Measurements from ENCODE around the gene SSR2. TPM values are rescaled to one million over a fixed set of nuclear protein-coding genes. Genes with fewer than 3 reads are reported as not detected.
"Not testable (repeated sequence)": the region's sequence is repeated elsewhere in the genome, so short reads cannot be mapped to it uniquely, and the experiment has no call there.

SSR2 gene
- total RNA-seq, 2 experiments from 2014 or later: 262 to 268 TPM

DNA sequence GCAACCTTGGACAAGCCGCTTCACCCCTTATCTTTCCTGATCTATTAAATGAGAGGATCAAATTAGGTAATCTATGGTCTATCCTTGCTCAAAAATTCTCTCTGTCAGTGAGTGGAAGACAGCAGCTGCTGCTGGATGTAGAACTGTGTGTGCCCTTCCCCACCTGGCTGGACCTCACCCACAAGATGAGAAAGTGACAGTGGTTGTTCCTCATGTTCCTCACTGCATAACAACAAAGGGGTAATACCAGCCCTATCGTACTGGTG, 16.9 kb downstream of the SSR2 start:
- H3K9me3 Mint-ChIP-seq: no peaks in the 10 kb centered on the region
- peaks cover 2% of the 10 kb centered on the region for H3K27me3 Mint-ChIP-seq
- peaks cover 29% of the 10 kb centered on the region for H3K4me1 Mint-ChIP-seq
- peaks cover 17% of the 10 kb centered on the region for H3K36me3 Mint-ChIP-seq (ENCODE audit: low read depth)
- POLR2A ChIA-PET: interaction anchor here (1.1 to 2.2 kb wide), 4 partner anchors 16 to 277 kb away, joined by 3 to 8 read pairs (median 3); no protein-coding TSS in a partner anchor
- no peak for DNase-seq
- H3K4me3 Mint-ChIP-seq: no peak overlapping the region
- H3K27ac Mint-ChIP-seq: no peak overlapping the region
- CTCF ChIA-PET: no interaction called here

DNA sequence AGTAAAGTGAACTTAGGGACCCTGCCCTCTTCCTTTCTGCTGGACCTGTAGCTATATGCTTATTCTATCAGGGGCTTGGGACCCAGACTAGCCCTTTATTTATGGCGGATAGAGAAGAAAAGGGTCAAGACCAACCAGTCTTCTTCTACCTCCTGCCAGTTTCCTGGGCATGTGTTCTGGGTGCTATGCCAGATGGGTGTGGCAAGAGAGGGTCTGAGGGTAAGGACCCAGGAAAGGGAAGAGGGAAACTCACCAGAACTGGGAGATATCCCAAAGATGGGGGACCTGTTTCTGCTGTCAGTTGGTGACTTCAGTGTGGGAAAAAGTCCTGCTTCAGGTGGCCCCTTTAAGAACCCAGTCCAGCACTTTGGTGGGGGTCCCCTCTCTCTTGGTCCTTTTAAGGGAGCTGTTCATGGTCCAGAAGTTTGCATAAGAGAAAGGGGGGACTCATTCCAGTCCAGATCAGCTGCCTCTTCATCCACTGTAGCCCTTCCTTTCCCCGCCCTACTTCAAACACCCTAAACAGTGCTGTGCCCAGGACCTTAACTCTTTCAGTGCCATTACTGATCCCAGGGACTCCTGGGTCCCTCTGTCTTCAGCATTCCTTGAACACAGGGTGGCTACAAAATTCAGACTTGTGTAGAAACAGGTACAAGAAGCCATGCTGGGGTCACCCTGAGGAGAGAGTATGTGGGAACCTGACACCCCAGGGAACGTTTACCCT, 18.4 kb downstream of the SSR2 start:
- Mint-ChIP-seq H3K4me1 (peaks cover 24% of the 10 kb centered on the region), H3K27ac (no peak overlapping the region), H3K27me3 (peaks cover 2% of the 10 kb centered on the region), H3K36me3 (ENCODE audit: low read depth) (peaks cover 9% of the 10 kb centered on the region), H3K4me3 (no peak overlapping the region), H3K9me3 (no peaks in the 10 kb centered on the region)
- POLR2A ChIA-PET: interaction anchor here (2.2 kb wide), 1 partner anchor 18 kb away, joined by 8 read pairs; no protein-coding TSS in a partner anchor
- CTCF ChIA-PET: no interaction called here
- no peak for DNase-seq

DNA sequence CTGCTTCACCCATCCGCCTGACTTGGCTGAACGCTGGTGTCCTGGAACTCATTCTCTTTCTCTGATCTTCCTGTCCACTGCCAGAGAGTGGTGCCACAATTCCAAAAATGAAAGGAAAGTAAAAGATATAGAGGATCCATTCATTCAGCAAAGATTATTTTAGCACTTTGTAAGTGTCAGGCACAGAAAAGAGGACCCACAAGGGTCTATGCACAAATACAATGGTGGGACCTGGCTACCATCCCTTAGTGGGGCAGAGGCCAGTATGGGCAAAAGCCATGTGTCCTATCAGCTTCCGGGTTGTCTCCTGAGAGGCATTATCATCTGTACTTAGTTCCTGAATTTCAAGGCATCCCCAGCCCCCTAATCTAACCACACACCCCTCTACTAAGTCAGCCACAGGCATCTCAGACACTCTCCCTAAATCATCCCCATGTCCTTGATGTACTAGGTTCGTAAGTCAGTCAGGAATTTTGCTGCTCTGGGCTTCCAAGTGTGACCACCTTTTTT, 19.0 kb downstream of the SSR2 start:
- POLR2A ChIA-PET: no interaction called here
- Mint-ChIP-seq H3K27me3 (peaks cover 2% of the 10 kb centered on the region), H3K27ac (no peak overlapping the region), H3K9me3 (no peaks in the 10 kb centered on the region), H3K4me1 (peaks cover 21% of the 10 kb centered on the region), H3K36me3 (ENCODE audit: low read depth) (peaks cover 4% of the 10 kb centered on the region), H3K4me3 (no peak overlapping the region)
- no peak for DNase-seq
- CTCF ChIA-PET: no interaction called here

DNA sequence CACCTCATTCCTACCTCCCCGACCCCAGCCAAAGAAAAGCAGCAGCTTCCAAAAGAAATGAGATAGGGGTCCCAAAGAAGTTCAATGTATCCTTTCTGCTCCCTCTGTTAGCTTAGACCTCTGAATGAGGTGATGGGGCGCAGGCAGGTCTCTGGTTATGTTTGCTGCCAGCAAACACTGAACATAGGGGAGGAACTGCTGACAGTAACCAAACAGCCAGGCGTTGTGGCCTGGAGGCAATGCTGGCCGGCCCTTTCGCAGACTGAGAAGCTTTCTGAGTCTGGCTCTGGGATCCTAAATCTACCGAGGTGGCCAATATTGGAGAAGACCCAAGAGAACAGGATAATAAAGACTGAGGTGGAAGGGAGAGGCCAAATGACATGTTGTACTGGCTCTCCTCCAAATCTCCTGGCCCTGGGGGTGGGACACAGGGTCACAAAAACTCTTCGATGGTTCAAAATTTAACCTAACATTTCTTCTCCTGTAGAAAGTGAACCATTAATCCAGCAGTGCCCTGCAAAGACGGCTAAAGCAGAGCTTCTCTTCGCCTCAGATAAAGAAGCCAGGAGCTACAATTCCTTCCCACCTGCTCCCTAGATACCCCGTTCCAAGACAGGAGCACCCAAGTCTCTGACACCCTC, 19.6 kb downstream of the SSR2 start:
- POLR2A ChIA-PET: no interaction called here
- H3K9me3 Mint-ChIP-seq: no peaks in the 10 kb centered on the region
- H3K4me3 Mint-ChIP-seq: no peak overlapping the region
- CTCF ChIA-PET: no interaction called here
- no peaks in the 10 kb centered on the region for H3K36me3 Mint-ChIP-seq (ENCODE audit: low read depth)
- H3K27me3 Mint-ChIP-seq: peaks cover 2% of the 10 kb centered on the region
- H3K27ac Mint-ChIP-seq: no peak overlapping the region
- no peak for DNase-seq
- H3K4me1 Mint-ChIP-seq: peaks cover 19% of the 10 kb centered on the region

DNA sequence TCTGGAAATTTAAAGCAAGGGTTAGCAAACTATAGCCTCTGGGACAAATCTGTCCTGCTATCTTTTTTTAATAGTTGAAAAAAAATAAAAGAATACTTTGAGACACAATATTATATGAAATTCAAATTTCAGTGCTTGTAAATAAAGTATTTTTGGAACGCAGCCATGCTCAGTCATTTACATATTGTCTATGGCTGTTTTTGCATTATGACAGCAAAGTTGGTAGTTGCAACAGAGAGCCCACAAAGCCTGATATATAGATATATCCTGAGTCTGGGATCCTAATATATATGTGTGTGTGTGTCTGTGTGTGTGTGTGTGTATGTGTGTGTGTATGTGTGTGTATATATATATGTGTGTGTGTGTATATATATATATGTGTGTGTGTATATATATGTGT, 20.8 kb downstream of the SSR2 start:
- Mint-ChIP-seq H3K9me3 (no peaks in the 10 kb centered on the region), H3K36me3 (ENCODE audit: low read depth) (no peaks in the 10 kb centered on the region), H3K4me1 (peaks cover 13% of the 10 kb centered on the region), H3K27me3 (peaks cover 2% of the 10 kb centered on the region), H3K4me3 (no peak overlapping the region), H3K27ac (no peak overlapping the region)
- ChIA-PET POLR2A (no interaction called here), CTCF (no interaction called here)
- no peak for DNase-seq

DNA sequence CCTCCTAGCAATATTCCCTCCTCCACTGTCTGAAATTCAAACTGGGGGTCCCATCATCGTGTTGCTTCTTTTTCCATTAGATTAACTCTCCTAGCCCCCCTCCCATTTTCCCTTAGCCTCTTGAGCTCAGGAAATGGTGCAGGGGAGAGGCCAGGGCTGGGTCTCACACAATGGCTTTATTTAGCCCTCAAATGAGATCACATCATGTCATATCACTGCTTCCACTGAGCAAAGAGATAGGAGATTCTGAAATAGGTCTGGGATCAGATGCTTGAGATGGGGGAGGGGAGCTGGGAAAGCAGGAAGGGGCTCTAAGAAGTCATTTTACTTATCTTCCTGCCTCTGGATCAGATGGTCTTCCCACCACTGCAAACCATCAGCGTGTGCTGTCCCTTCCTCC, 24.6 kb downstream of the SSR2 start:
- ChIA-PET CTCF (interaction anchor here (1.0 to 2.2 kb wide), 3 partner anchors 12 to 61 kb away, joined by 3 to 12 read pairs (median 3); no protein-coding TSS in a partner anchor), POLR2A (interaction anchor here (1.9 kb wide), 1 partner anchor 9 kb away, joined by 6 read pairs; no protein-coding TSS in a partner anchor)
- no peaks in the 10 kb centered on the region for H3K9me3 Mint-ChIP-seq
- peaks cover 7% of the 10 kb centered on the region for H3K4me1 Mint-ChIP-seq
- H3K4me3 Mint-ChIP-seq: no peak overlapping the region
- no peaks in the 10 kb centered on the region for H3K36me3 Mint-ChIP-seq (ENCODE audit: low read depth)
- H3K27me3 Mint-ChIP-seq: no peaks in the 10 kb centered on the region
- no peak overlapping the region for H3K27ac Mint-ChIP-seq
- no peak for DNase-seq

DNA sequence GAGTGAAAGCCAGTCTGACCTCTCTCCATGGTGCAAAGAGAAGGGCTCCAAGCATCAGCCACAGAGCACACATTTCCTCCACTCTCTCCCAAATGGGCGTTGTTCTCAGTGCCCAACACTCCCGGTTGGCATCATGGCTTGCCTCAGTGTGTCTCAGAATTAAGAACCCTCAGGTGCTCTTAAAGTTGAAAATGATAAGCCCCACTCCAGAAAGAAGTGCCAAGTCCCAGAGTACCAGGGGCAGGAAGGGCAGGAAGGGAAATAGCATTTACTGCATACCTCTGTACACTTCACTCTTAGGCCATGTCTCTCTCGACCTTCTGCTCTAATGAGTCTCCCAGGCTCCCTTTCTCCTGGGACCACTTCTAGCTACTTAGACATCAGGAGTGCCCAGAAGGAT, 27.2 kb downstream of the SSR2 start:
- CTCF ChIA-PET: interaction anchor here (0.7 kb wide), 1 partner anchor 32 kb away, joined by 3 read pairs; no protein-coding TSS in a partner anchor
- no peaks in the 10 kb centered on the region for H3K9me3 Mint-ChIP-seq
- H3K27ac Mint-ChIP-seq: no peak overlapping the region
- DNase-seq: no peak
- H3K36me3 Mint-ChIP-seq (ENCODE audit: low read depth): no peaks in the 10 kb centered on the region
- peaks cover 28% of the 10 kb centered on the region for H3K4me1 Mint-ChIP-seq
- no peak overlapping the region for H3K4me3 Mint-ChIP-seq
- no peaks in the 10 kb centered on the region for H3K27me3 Mint-ChIP-seq
- POLR2A ChIA-PET: no interaction called here

DNA sequence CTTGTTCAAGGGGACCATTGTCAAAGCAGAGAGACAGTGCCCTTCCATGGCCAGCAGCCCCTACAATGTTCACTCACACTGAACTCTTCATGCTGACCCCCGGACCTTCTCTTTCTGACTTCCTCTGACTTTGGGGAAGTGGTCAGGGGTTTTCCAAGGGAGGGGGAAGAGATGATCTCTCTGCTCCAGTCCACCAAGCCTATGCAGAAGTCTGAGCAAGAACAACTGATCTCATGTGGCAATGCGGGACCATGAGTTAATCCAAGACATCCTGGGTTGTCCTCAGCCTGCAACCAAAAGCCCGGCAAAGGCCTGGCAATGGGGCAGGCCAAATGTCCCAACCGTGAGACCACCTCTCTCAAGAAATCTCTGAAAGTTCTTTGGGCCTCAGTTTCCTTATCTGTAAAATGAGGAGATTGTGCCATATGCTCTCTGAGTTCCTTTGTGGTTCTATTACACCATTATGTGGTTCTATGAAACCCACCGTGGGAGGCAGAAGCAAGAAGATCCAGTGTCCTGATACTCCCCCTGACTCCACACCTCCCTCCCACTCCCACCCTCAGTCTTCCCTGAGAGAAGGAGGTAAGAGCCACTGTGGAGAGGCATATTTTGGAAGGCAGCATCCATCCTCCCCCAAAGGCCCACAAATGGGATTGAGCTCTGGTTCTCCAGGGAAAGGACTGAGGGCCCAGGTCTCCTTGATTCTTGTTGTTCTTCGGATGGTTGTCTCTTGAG, 30.6 kb downstream of the SSR2 start:
- H3K27me3 Mint-ChIP-seq: no peaks in the 10 kb centered on the region
- ChIA-PET POLR2A (interaction anchor here (0.9 to 3.7 kb wide), 10 partner anchors 11 to 77 kb away, joined by 3 to 25 read pairs (median 4); partner anchors contain the start of genes ARHGEF2 and KHDC4), CTCF (interaction anchor here (0.6 to 4.9 kb wide), 32 partner anchors 8 to 1065 kb away, joined by 3 to 80 read pairs (median 4); partner anchors contain the start of genes ARHGEF2, KHDC4 and RXFP4)
- DNase-seq: no peak
- no peaks in the 10 kb centered on the region for H3K9me3 Mint-ChIP-seq
- peaks cover 26% of the 10 kb centered on the region for H3K4me1 Mint-ChIP-seq
- H3K27ac Mint-ChIP-seq: no peak overlapping the region
- no peaks in the 10 kb centered on the region for H3K36me3 Mint-ChIP-seq (ENCODE audit: low read depth)
- no peak overlapping the region for H3K4me3 Mint-ChIP-seq

DNA sequence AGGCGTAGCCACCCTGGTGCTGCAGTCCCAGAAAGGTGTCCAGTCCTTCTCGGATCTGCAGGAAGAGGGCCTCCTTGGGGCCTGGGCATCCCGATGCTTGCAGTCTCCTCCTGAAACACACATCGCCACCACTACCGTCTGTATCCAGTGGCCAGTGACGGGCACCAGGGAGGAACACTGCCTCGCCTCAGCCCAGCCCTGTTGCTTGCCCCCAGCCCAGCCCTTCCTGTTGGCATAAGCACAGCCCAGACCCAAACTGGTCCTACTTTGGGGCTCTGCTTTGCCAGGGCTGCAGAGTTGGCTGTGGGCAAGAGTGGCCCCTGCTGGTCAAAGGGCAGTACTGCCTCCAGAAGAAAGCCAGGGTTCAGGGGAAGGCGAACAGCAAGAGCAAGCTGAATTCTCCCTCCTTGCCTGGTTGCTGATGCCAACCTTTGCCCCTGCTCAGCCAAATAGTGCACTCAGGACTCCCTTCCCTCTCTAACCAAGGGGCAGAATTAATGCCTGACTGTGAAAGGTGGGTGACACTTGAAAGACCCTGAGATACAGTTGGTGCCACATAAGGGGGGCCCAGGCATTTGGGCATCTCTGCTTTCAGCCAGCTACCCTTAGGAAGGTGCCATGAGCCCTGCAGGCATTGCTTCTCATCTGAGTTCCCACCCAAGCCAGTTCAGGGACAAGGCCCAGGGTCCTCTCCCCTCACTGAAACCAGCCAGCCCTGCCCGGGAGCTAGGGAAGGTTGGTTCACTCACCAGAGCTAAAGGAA, 31.3 kb downstream of the SSR2 start:
- Mint-ChIP-seq H3K4me3 (no peak overlapping the region), H3K4me1 (peaks cover 23% of the 10 kb centered on the region), H3K27me3 (no peaks in the 10 kb centered on the region), H3K36me3 (ENCODE audit: low read depth) (no peaks in the 10 kb centered on the region), H3K27ac (no peak overlapping the region), H3K9me3 (no peaks in the 10 kb centered on the region)
- DNase-seq: peak; percentile 85
- ChIA-PET CTCF (interaction anchor here (0.6 to 4.9 kb wide), 30 partner anchors 8 to 341 kb away, joined by 3 to 80 read pairs (median 4); partner anchors contain the start of genes ARHGEF2, KHDC4 and RXFP4), POLR2A (interaction anchor here (0.9 to 3.7 kb wide), 10 partner anchors 11 to 77 kb away, joined by 3 to 25 read pairs (median 4); partner anchors contain the start of genes ARHGEF2 and KHDC4)

DNA sequence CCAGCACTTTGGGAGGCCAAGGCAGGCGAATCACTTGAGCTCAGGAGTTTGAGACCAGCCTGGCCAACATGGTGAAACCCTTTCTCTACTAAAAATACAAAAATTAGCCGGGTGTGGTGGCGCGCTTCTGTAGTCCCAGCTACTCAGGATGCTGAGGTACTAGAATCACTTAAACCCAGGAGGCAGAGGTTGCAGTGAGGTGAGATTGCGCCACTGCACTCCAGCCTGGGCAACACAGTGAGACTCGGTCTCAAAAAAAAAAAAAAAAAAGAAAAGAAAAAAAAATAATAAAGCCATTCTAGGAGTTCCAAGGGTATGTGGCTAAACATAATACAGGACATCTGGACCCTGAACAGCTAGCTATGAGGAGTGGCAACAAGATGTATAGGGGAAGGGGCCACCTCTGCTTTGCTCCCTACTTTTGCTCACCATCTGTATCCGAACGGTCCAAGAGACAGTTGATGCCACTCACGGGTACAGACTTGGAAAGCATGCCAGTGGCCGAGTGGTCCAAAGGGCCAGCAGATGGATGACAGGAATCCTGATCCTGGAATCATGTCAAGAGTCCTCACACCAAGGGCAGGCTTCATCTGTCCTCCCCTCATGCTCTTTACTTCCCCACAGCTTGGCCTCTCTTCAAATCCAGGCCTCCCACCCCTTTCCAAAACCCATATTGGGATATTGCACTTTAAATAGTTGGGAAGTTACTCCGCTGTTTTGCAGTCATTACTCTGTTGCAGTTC, 35.7 kb downstream of the SSR2 start:
- peaks cover 45% of the 10 kb centered on the region for H3K4me1 Mint-ChIP-seq
- DNase-seq, H3K27me3 Mint-ChIP-seq, H3K27ac Mint-ChIP-seq, H3K9me3 Mint-ChIP-seq, H3K4me3 Mint-ChIP-seq: not testable (repeated sequence)
- CTCF ChIA-PET: interaction anchor here (0.6 to 2.6 kb wide), 4 partner anchors 11 to 50 kb away, joined by 3 to 11 read pairs (median 6); no protein-coding TSS in a partner anchor
- POLR2A ChIA-PET: interaction anchor here (1.5 to 2.5 kb wide), 4 partner anchors 39 to 53 kb away, joined by 5 to 7 read pairs (median 6); no protein-coding TSS in a partner anchor
- H3K36me3 Mint-ChIP-seq (ENCODE audit: low read depth): peaks cover 20% of the 10 kb centered on the region

DNA sequence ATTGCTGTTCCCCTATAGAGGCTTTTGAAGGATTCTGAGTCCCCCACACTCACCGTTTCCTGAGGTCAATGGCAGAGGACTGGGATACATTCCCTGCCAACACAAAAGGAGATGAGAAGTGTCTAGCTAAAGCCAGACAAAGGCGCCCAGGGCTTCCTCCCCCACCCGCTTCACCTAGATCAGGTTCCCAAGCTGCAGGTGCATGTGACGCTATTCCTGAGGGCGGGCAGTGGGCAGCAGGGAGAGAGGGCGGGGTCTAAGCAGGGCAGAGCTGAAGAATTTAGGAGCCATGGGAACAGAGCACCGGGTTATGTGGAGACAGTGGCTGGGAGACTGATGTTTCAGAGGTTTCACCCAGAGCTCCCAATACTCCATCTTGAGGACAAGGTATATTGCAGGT, 36.4 kb downstream of the SSR2 start:
- H3K27me3 Mint-ChIP-seq: no peaks in the 10 kb centered on the region
- peaks cover 45% of the 10 kb centered on the region for H3K4me1 Mint-ChIP-seq
- H3K36me3 Mint-ChIP-seq (ENCODE audit: low read depth): peaks cover 21% of the 10 kb centered on the region
- no peak for DNase-seq
- no peaks in the 10 kb centered on the region for H3K9me3 Mint-ChIP-seq
- POLR2A ChIA-PET: interaction anchor here (1.5 to 2.5 kb wide), 4 partner anchors 38 to 52 kb away, joined by 5 to 7 read pairs (median 6); no protein-coding TSS in a partner anchor
- CTCF ChIA-PET: interaction anchor here (0.5 to 2.6 kb wide), 4 partner anchors 10 to 49 kb away, joined by 3 to 11 read pairs (median 6); no protein-coding TSS in a partner anchor
- H3K4me3 Mint-ChIP-seq: no peak overlapping the region
- H3K27ac Mint-ChIP-seq: no peak overlapping the region

All from activated CD4-positive, alpha-beta memory T cell treated with anti-CD3 and anti-CD28 coated beads, Interleukin-2, amount 10 ng/mL, durations not matched to agents 7 days and 5 days (primary cell).